ENCODE measurements around the gene CCDC74B.
"Not testable (repeated sequence)": the region's sequence is repeated elsewhere in the genome, so short reads cannot be mapped to it uniquely, and the experiment has no call there.

Gene CCDC74B

DNA sequence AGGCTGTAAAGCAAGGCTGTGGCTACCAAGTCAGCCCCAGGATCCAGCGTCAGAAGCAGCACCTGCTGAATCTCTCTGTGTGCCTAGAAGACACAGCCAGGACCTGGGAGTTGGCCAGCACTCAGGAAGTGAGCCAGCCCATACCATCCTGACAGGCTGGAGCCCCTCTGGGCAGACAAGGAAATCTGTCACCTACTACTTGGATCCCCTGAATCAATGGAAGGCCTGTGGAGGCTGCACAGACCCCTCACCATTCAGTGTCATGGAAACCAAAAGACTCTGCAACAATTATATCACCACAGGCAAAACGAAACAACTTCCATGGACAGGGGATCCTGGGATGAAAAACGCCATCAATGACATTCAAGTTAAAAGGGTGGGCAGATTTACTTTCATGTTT, 21.7 kb upstream of the CCDC74B start:
- DNase-seq (ENCODE audit: low read depth, low spot score), result not testable (repeated sequence)

GRCh38 chr2:130165293-130166016, 20.5 kb upstream of the CCDC74B start:
- no peak for DNase-seq (ENCODE audit: low read depth, low spot score)

GRCh38 chr2:130162968-130163367, 18.1 kb upstream of the CCDC74B start:
- no peak for DNase-seq (ENCODE audit: low read depth, low spot score)

DNA sequence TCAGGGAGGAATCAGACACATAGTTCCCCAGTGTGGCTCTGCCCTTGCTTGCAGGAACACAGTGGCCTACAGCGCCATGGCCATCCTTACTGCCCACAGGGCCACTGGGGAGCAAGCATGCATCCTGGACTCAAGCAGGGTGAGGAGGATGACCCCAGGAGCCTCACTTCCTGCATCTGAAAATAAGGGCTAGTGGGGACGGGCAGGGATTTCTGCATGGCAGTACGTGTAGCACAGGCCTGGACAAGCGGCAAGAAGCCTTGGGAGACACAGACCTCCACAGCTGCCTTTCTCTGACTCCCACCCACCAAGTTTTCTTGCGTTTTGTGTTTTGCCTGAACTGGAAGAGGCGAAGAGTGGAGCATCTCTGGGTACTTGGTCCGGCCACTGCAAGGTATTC, 17.6 kb upstream of the CCDC74B start:
- DNase-seq (ENCODE audit: low read depth, low spot score), result not testable (repeated sequence)

GRCh38 chr2:130160838-130161705, 16.2 kb upstream of the CCDC74B start:
- not testable (repeated sequence) for DNase-seq (ENCODE audit: low read depth, low spot score)

- no peak for DNase-seq (ENCODE audit: low read depth, low spot score)
These were observed 15.2 kb upstream of the CCDC74B start for GRCh38 chr2:130160131-130160530.

DNA sequence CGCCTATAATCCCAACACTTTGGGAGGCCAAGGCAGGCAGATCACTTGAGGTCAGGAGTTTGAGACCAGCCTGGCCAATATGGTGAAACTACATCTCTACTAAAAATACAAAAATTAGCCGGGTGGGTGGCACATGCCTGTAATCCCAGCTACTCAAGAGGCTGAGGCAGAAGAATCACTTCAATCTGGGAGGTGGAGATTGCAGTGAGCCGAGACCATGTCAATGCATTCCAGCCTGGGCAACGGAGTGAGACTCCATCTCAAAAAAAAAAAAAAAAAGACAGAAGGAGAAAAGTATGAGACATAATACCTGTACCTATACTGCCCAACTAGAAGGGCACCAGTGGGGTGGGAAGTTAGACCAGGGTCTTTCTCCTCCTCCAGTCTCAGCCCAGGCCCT, 14.5 kb upstream of the CCDC74B start:
- not testable (repeated sequence) for DNase-seq (ENCODE audit: low read depth, low spot score)

- DNase-seq (ENCODE audit: low read depth, low spot score), result no peak
These were observed 13.7 kb upstream of the CCDC74B start for GRCh38 chr2:130158631-130159030.

- DNase-seq (ENCODE audit: low read depth, low spot score), result not testable (repeated sequence)
These were observed 13.1 kb upstream of the CCDC74B start for GRCh38 chr2:130157825-130158514.

DNA sequence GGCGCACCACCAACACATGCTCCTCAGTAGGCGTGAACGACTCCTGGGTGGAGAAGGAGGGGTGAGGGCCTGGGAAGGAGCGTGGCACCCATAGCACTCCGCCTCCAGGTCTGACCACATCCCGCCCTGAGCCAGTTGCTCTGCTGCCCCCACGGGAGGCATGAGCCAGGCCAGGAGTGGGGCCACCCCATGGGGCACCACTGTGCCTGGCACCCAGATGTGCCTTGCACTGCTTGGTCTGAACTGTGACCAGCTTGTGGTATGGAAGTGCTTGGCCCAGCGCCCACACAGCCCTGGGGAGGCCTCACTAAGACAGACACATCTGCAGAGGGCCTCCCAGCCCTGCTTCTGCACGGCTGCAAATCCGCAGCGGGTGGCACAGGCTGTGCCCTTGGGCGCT, 12.4 kb upstream of the CCDC74B start:
- not testable (repeated sequence) for DNase-seq (ENCODE audit: low read depth, low spot score)

- DNase-seq (ENCODE audit: low read depth, low spot score), result no peak
These were observed 11.7 kb upstream of the CCDC74B start for GRCh38 chr2:130156624-130157004.

DNA sequence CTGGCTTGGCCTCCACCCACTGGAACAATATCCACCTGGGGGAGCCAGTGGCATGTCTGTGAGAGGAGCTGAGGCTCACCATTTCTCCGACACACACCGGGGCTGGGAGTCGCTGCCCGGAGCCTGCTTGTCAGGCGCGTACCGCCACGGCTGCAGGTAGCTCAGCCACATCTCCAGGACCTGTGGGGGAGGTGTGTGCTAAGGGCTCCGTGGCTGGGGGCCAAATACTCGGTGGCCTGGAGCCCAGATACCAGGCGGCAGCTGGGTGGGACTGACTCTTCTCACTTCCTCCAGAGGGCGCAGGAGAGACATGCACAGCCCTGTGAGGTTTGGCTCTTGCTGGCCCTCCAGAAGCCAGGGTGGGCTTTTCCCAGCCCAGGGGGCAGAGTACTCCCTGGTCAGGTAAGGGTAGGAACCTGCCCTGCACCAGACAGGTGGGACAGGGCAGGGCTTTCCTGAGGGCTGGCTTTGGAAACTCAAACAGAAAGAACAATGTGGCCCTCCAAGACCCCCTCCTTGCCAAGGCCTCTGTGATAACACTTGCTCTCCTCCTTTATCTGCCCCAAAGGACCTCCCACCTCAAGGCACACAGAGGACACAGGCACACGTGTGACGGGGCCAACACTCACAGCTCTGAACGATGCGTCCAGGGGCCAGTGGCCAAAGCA, 11.2 kb upstream of the CCDC74B start:
- DNase-seq (ENCODE audit: low read depth, low spot score), result not testable (repeated sequence)

- no peak for DNase-seq (ENCODE audit: low read depth, low spot score)
These were observed 10.2 kb upstream of the CCDC74B start for GRCh38 chr2:130154773-130155765.

DNA sequence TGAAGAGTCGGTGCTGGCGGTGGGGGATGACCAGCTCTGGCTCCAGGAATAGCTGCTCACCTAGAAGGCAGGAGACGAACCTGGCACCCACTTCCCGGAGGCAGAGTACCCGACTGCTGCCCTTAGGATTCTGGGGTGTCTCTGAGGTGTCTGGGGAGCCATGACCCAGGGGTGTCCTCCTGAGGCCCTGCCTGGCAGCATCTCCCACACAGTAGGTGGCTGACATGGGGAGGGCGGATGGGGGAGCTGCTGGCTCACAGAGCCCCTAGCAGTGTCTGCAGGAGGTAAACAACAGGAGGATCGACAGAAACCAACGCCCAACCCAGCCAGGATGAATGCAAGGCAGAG, 9.5 kb upstream of the CCDC74B start:
- DNase-seq (ENCODE audit: low read depth, low spot score), result not testable (repeated sequence)

DNA sequence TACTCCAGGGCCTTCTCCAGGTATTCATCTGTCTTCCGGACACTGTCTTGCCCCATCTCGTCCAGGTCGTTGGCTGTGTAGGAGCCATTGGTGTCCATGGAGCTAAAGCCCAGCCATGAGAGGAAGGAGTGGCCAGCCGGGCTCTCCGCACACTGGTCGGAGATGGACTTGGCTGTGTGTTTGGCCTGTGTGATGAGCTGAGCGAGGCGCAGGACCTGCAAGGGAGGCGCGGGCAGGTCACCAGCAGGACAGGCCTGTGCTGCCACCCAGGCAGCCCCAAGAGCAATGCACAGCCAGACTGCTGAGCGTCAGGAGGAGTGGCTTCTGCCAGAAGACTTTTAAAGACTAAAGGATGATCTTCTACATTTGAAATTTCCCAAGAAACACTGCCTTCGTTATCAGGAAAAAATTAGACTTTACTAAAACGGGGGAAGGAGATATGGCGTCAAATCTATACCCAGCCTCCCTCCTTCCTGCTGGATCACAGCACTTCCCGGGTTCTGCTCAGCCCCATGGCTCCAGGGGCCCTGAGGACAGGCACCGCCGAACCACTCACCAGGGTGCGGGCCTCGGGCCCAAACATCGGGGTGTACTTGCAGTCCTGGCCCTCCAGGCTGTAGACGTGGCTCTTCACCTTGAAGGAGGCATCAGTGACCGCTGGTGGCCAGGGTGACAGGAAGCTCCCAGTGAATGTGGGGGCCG, 9.0 kb upstream of the CCDC74B start:
- DNase-seq (ENCODE audit: low read depth, low spot score), result not testable (repeated sequence)

GRCh38 chr2:130152816-130153595, 8.1 kb upstream of the CCDC74B start:
- no peak for DNase-seq (ENCODE audit: low read depth, low spot score)

- DNase-seq (ENCODE audit: low read depth, low spot score), result not testable (repeated sequence)
These were observed 7.4 kb upstream of the CCDC74B start for GRCh38 chr2:130152136-130152815.

- DNase-seq (ENCODE audit: low read depth, low spot score), result not testable (repeated sequence)
These were observed 6.2 kb upstream of the CCDC74B start for GRCh38 chr2:130151145-130151512.

All from brain pericyte (primary cell).